Measurements from ENCODE around the gene OR1D5.

DNA sequence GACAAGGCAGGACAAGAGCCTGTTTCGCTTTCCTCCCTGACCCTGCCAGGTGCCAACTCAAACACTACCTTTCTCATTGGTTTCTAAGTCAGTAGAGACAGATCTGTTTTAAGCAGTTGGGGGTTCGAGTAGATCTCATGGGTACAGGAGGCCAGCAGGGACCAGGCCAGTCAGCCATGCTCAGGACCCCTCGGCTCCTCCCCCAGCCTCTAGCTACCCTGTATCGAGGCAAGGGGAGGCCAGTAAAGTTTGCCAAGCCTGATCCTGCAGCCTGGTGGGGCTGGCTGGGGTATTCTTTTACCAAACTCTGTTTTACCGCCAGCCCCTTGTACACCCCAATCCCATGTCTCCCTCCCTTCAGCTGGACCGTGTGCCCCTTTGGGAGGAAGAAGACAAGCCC, 26.6 kb downstream of the OR1D5 start:
- TF ChIP-seq, protein P1, sequence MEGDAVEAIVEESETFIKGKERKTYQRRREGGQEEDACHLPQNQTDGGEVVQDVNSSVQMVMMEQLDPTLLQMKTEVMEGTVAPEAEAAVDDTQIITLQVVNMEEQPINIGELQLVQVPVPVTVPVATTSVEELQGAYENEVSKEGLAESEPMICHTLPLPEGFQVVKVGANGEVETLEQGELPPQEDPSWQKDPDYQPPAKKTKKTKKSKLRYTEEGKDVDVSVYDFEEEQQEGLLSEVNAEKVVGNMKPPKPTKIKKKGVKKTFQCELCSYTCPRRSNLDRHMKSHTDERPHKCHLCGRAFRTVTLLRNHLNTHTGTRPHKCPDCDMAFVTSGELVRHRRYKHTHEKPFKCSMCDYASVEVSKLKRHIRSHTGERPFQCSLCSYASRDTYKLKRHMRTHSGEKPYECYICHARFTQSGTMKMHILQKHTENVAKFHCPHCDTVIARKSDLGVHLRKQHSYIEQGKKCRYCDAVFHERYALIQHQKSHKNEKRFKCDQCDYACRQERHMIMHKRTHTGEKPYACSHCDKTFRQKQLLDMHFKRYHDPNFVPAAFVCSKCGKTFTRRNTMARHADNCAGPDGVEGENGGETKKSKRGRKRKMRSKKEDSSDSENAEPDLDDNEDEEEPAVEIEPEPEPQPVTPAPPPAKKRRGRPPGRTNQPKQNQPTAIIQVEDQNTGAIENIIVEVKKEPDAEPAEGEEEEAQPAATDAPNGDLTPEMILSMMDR (conservative IDR thresholded peaks at IDR 0.05; ENCODE audit: low read length), result no peak
- TF ChIP-seq EZH2phosphoT487 (IDR thresholded peaks at IDR 0.05; ENCODE audit: borderline replicate concordance, low read depth, low read length), result no peak

All from OCI-LY7 (cell line).